Sigmoid colon (tissue), 4 donors: ENCODE measurements around the gene SETBP1.

ENCODE experiments used
- EP300 ChIP-seq, 4 donors: sonication (generic); formaldehyde crosslinking; IDR thresholded peaks; one replicate each; pipeline ENCODE4 v1.6.1; 2017; ENCODE audit warnings: antibody characterized with exemption in 4 of 4
- POLR2AphosphoS5 ChIP-seq, 4 donors: sonication (generic); formaldehyde crosslinking; IDR thresholded peaks; one replicate each; pipeline ENCODE4 v1.6.1; 2017; ENCODE audit warnings: antibody characterized with exemption in 4 of 4
- TF ChIP-seq, protein P1 (sequence below), 4 experiments: fragments of 450-650 bp in 3 of 4; fragments of 200-600 bp in 1 of 4; IDR thresholded peaks; one replicate each; pipeline ENCODE4 v1.5.1; 2016 to 2019; ENCODE audit warnings: antibody characterized with exemption in 4 of 4, mild to moderate bottlenecking in 3 of 4, moderate library complexity in 2 of 4

DNA sequence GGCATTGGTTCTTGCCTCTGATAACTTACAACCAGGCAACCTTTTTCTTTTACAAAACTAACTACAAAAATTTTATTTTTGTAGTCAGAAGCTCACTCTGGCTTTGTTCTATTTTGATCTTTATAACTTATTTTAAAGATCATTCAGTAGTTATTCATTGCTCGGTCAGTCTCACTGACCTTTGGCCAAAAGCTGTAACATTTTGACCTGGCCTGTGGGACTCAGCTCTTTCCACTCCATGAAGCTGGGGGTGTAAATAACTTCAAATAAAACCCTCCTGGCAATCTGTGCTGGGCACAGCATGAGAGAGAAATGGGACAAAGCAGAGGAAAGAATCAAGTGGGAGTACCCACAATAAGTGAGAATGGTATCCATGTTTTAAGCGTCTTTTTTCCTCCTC is 380.7 kb downstream of the SETBP1 start:
- TF ChIP-seq POLR2AphosphoS5 (IDR thresholded peaks at IDR 0.05) (no peak), EP300 (IDR thresholded peaks at IDR 0.05) (no peak)
- TF ChIP-seq, protein P1, sequence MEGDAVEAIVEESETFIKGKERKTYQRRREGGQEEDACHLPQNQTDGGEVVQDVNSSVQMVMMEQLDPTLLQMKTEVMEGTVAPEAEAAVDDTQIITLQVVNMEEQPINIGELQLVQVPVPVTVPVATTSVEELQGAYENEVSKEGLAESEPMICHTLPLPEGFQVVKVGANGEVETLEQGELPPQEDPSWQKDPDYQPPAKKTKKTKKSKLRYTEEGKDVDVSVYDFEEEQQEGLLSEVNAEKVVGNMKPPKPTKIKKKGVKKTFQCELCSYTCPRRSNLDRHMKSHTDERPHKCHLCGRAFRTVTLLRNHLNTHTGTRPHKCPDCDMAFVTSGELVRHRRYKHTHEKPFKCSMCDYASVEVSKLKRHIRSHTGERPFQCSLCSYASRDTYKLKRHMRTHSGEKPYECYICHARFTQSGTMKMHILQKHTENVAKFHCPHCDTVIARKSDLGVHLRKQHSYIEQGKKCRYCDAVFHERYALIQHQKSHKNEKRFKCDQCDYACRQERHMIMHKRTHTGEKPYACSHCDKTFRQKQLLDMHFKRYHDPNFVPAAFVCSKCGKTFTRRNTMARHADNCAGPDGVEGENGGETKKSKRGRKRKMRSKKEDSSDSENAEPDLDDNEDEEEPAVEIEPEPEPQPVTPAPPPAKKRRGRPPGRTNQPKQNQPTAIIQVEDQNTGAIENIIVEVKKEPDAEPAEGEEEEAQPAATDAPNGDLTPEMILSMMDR (IDR thresholded peaks at IDR 0.05), result no peak
